OCI-LY7 (cell line): ENCODE results near the gene B3GALT4. TPM values are rescaled to one million over a fixed set of nuclear protein-coding genes. Genes with fewer than 3 reads are reported as not detected.

Source experiments
- BruUV-seq: library from RNA; stranded (reverse); fragments of 400-500 nt; replicated peaks from 2 replicates; lab custom pipeline; 2021; lab: Mats Ljungman, UMichigan
- CTCF ChIA-PET: fragments of 300-600 bp; sonication (Branson Sonifier 250); formaldehyde crosslinking; loops from one replicate; lab custom pipeline; 2022; ENCODE audit warnings: antibody characterized with exemption; ENCODE audit not compliant: unreplicated experiment; lab: Charles Lee
- POLR2A ChIA-PET: fragments of 300-600 bp; sonication (Branson Sonifier 250); formaldehyde crosslinking; loops from one replicate; lab custom pipeline; 2022; ENCODE audit warnings: antibody characterized with exemption; lab: Charles Lee
- DNase-seq: peaks from one replicate; pipeline ENCODE4 v3.0.0-alpha.2; 2015; ENCODE audit warnings: low spot score
- H2AFZ ChIP-seq: fragments of 200-600 bp; sonication (generic), shearing (Covaris generic); 2 replicates; pipeline ENCODE4 v1.6.1; 2014; ENCODE audit warnings: mild to moderate bottlenecking, antibody characterized with exemption, low read length, moderate library complexity
- H3K27ac ChIP-seq: fragments of 200-600 bp; sonication (generic); 2 replicates; pipeline ENCODE4 v1.5.1; 2014; ENCODE audit warnings: mixed run types, low read depth, mild to moderate bottlenecking, moderate library complexity, low read length, inconsistent platforms; ENCODE audit not compliant: poor library complexity, severe bottlenecking
- H3K36me3 ChIP-seq: fragments of 200-600 bp; sonication (generic); 2 replicates; pipeline ENCODE4 v1.6.1; 2014; ENCODE audit warnings: mild to moderate bottlenecking, antibody characterized with exemption, low read length, moderate library complexity, mixed read lengths; ENCODE audit not compliant: insufficient read depth
- H3K4me1 ChIP-seq: fragments of 200-600 bp; sonication (generic); 2 replicates; pipeline ENCODE4 v1.5.1; 2014; ENCODE audit warnings: mild to moderate bottlenecking, low read length; ENCODE audit not compliant: insufficient read depth, poor library complexity, severe bottlenecking
- H3K4me2 ChIP-seq: fragments of 200-600 bp; sonication (generic); 2 replicates; pipeline ENCODE4 v1.6.1; 2014; ENCODE audit warnings: mild to moderate bottlenecking, low read length
- H3K4me3 ChIP-seq: fragments of 200-600 bp; sonication (generic); 2 replicates; pipeline ENCODE4 v1.5.1; 2014; ENCODE audit warnings: mild to moderate bottlenecking, low read depth, low read length; ENCODE audit not compliant: poor library complexity, severe bottlenecking
- H3K79me2 ChIP-seq: fragments of 200-600 bp; sonication (generic); 2 replicates; pipeline ENCODE4 v1.6.1; 2016; ENCODE audit warnings: low read depth, mild to moderate bottlenecking, low read length, moderate library complexity, mixed read lengths; ENCODE audit not compliant: insufficient read depth
- H3K9me2 ChIP-seq: fragments of 200-600 bp; sonication (generic); 2 replicates; pipeline ENCODE4 v1.6.1; 2016; ENCODE audit warnings: mild to moderate bottlenecking, low read length, mixed read lengths; ENCODE audit not compliant: insufficient read depth
- H3K9me3 ChIP-seq: fragments of 200-600 bp; sonication (generic); 2 replicates; pipeline ENCODE4 v1.6.1; 2014; ENCODE audit warnings: mild to moderate bottlenecking, mixed run types, low read length, mixed read lengths
- H4K20me1 ChIP-seq: fragments of 200-600 bp; sonication (generic); 2 replicates; pipeline ENCODE4 v1.6.1; 2014; ENCODE audit warnings: mild to moderate bottlenecking, antibody characterized with exemption, low read length, moderate library complexity, mixed read lengths; ENCODE audit not compliant: insufficient read depth
- EZH2phosphoT487 ChIP-seq: fragments of 200-600 bp; sonication (generic); IDR thresholded peaks from 2 replicates; pipeline ENCODE4 v1.6.1; 2018; ENCODE audit warnings: low read depth, borderline replicate concordance, mild to moderate bottlenecking, mixed run types, antibody characterized with exemption, low read length, moderate library complexity, mixed read lengths
- intact Hi-C: fragments of 100-400 bp; cut with micrococcal nuclease; formaldehyde crosslinking; loops from one replicate; pipeline ENCODE4 v1.10.0; 2022; ENCODE audit not compliant: unreplicated experiment
- total RNA-seq, 2 experiments: library from RNA; depleted of rRNA in 1 of 2; stranded (reverse); fragments of >200 nt in 1 of 2; shearing (Covaris generic) in 1 of 2; gene quantifications; 2 replicates each; pipeline ENCODE4 v1.2.3, GENCODE V29; 2014 to 2022
- TF ChIP-seq, protein P1 (sequence below): fragments of 200-600 bp; sonication (generic); conservative IDR thresholded peaks from 2 replicates; pipeline ENCODE4 v1.5.1; 2014; ENCODE audit warnings: mild to moderate bottlenecking, antibody characterized with exemption, low read length, moderate library complexity, mixed read lengths

B3GALT4 gene
- total RNA-seq, 2 experiments from 2014 or later, result 14.1 to 14.2 TPM

DNA sequence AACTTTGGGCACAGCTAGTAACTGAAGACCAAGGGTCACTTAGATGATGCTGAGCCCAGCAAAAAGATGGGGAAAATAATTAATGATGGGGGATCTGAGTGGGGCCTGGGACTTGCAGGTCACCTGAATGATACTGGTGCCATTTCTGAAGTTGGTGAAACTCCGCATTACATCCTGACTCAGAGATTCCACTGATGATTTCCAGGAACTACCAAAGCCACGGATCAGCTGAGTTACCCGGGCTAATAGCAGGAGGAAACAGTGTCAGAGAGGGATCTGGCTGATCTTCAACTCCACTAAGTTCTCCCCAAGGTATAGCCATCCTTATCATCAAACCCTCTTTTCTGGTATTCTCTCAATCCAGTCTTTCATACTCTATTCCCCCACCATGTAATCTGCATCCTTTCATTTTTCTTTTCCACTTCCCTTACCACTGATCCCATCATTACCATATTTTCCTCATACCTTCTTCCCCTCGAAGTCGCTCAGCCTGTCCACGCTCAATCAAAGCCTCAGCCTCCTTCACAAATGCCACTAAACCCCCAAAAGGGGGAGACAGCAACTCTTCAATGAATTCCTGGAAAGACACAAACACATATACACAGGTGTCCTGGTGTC, 25.4 kb upstream of the B3GALT4 start:
- H3K9me2 ChIP-seq, result no peaks in the 10 kb centered on the region
- no peak overlapping the region for H3K4me2 ChIP-seq
- no peak for TF ChIP-seq EZH2phosphoT487
- TF ChIP-seq, protein P1, sequence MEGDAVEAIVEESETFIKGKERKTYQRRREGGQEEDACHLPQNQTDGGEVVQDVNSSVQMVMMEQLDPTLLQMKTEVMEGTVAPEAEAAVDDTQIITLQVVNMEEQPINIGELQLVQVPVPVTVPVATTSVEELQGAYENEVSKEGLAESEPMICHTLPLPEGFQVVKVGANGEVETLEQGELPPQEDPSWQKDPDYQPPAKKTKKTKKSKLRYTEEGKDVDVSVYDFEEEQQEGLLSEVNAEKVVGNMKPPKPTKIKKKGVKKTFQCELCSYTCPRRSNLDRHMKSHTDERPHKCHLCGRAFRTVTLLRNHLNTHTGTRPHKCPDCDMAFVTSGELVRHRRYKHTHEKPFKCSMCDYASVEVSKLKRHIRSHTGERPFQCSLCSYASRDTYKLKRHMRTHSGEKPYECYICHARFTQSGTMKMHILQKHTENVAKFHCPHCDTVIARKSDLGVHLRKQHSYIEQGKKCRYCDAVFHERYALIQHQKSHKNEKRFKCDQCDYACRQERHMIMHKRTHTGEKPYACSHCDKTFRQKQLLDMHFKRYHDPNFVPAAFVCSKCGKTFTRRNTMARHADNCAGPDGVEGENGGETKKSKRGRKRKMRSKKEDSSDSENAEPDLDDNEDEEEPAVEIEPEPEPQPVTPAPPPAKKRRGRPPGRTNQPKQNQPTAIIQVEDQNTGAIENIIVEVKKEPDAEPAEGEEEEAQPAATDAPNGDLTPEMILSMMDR, result peak; percentile 31; the same call in 1 of the 2 replicates
- H3K79me2 ChIP-seq, result no peaks in the 10 kb centered on the region
- no peak overlapping the region for H2AFZ ChIP-seq
- no peak for DNase-seq
- no peaks in the 10 kb centered on the region for H4K20me1 ChIP-seq
- POLR2A ChIA-PET, result interaction anchor here (3.8 kb wide), 1 partner anchor 20 kb away, joined by 19 read pairs; the partner anchor contains the start of genes RPS18 and VPS52
- no peak overlapping the region for H3K27ac ChIP-seq
- H3K4me1 ChIP-seq, result peaks cover 23% of the 10 kb centered on the region
- peaks cover 24% of the 10 kb centered on the region for H3K36me3 ChIP-seq
- no TSS peak for BruUV-seq
- CTCF ChIA-PET, result no interaction called here
- intact Hi-C loops, result no loop called here
- H3K4me3 ChIP-seq, result no peak overlapping the region
- no peaks in the 10 kb centered on the region for H3K9me3 ChIP-seq

GRCh38 chr6:33252759-33253158, 24.2 kb upstream of the B3GALT4 start:
- DNase-seq, result no peak
- intact Hi-C loops, result no loop called here
- TSS peak; percentile 38 for BruUV-seq
- Histone ChIP-seq H3K79me2 (no peaks in the 10 kb centered on the region), H3K9me2 (no peaks in the 10 kb centered on the region), H3K27ac (no peak overlapping the region), H3K36me3 (peaks cover 32% of the 10 kb centered on the region), H3K4me3 (no peak overlapping the region), H2AFZ (no peak overlapping the region), H3K4me1 (peaks cover 22% of the 10 kb centered on the region), H3K4me2 (no peak overlapping the region), H3K9me3 (no peaks in the 10 kb centered on the region), H4K20me1 (no peaks in the 10 kb centered on the region)
- CTCF ChIA-PET, result no interaction called here
- TF ChIP-seq, protein P1, result no peak
- TF ChIP-seq EZH2phosphoT487, result no peak
- POLR2A ChIA-PET, result no interaction called here

GRCh38 chr6:33254591-33254990, 22.3 kb upstream of the B3GALT4 start:
- Histone ChIP-seq H3K9me2 (no peaks in the 10 kb centered on the region), H3K9me3 (no peaks in the 10 kb centered on the region), H3K79me2 (no peaks in the 10 kb centered on the region), H3K4me2 (no peak overlapping the region), H3K36me3 (peaks cover 50% of the 10 kb centered on the region), H4K20me1 (no peaks in the 10 kb centered on the region), H3K4me1 (peaks cover 12% of the 10 kb centered on the region), H2AFZ (no peak overlapping the region), H3K27ac (no peak overlapping the region), H3K4me3 (no peak overlapping the region)
- POLR2A ChIA-PET, result interaction anchor here (0.6 kb wide), 1 partner anchor 40 kb away, joined by 4 read pairs; no protein-coding TSS in a partner anchor
- BruUV-seq, result no TSS peak
- intact Hi-C loops, result no loop called here
- CTCF ChIA-PET, result no interaction called here
- DNase-seq, result no peak
- TF ChIP-seq EZH2phosphoT487, result no peak
- TF ChIP-seq, protein P1, result no peak
